Fibroblast of skin of scalp (primary cell): ENCODE data around the gene MPG.
"Not testable (repeated sequence)": the region's sequence is repeated elsewhere in the genome, so short reads cannot be mapped to it uniquely, and the experiment has no call there.

Source experiments
- DNase-seq: peaks from one replicate; pipeline ENCODE4 v3.0.0-alpha.2; 2013

Gene MPG

GRCh38 chr16:114327-114726 is 36.3 kb downstream of the MPG start:
- DNase-seq: no peak

GRCh38 chr16:116015-116414 is 38.0 kb downstream of the MPG start:
- DNase-seq: no peak

- peak; percentile 60 for DNase-seq
Measured at GRCh38 chr16:117379-118365, 39.6 kb downstream of the MPG start.

GRCh38 chr16:118857-119256 is 40.8 kb downstream of the MPG start:
- no peak for DNase-seq

GRCh38 chr16:119295-119694 is 41.3 kb downstream of the MPG start:
- DNase-seq: no peak

GRCh38 chr16:119835-120491 is 41.9 kb downstream of the MPG start:
- no peak for DNase-seq

GRCh38 chr16:120756-121155 is 42.7 kb downstream of the MPG start:
- no peak for DNase-seq

- no peak for DNase-seq
Measured at GRCh38 chr16:122361-122760, 44.3 kb downstream of the MPG start.

GRCh38 chr16:123558-124350 is 45.7 kb downstream of the MPG start:
- DNase-seq: not testable (repeated sequence)

- DNase-seq: no peak
Measured at GRCh38 chr16:125011-125410, 47.0 kb downstream of the MPG start.

GRCh38 chr16:129075-129474 is 51.0 kb downstream of the MPG start:
- DNase-seq: no peak

GRCh38 chr16:130533-131173 is 52.6 kb downstream of the MPG start:
- no peak for DNase-seq

- no peak for DNase-seq
Measured at GRCh38 chr16:132120-132519, 54.1 kb downstream of the MPG start.

GRCh38 chr16:133716-134115 is 55.7 kb downstream of the MPG start:
- no peak for DNase-seq
